HepG2 (cell line): ENCODE measurements around the gene LCN1. TPM values are rescaled to one million over a fixed set of nuclear protein-coding genes. Genes with fewer than 3 reads are reported as not detected.

Experiments used
- ATAC-seq: fragments of 200-7000 bp; cut with Tn5 transposase; 3 replicates; pipeline ENCODE4 v1.9.1; 2020; ENCODE audit warnings: mild to moderate bottlenecking, moderate library complexity
- BruUV-seq: library from RNA; stranded (reverse); fragments of 400-500 nt; replicated peaks from 2 replicates; lab custom pipeline; 2021; lab: Mats Ljungman, UMichigan
- CTCF ChIA-PET: fragments of 300-600 bp; formaldehyde crosslinking; extraction: SDS; loops from one replicate; lab custom pipeline; 2021; ENCODE audit warnings: low total read pairs, inconsistent platforms, low intra/inter-chr PET ratio; lab: Yijun Ruan, JAX
- POLR2A ChIA-PET: fragments of 350-600 bp; sonication (Branson Sonifier 250); formaldehyde crosslinking; loops from one replicate; lab custom pipeline; 2020; ENCODE audit warnings: antibody characterized with exemption, inconsistent platforms; lab: Yijun Ruan, JAX
- DNase-seq: peaks from one replicate; pipeline ENCODE4 v3.0.0-alpha.2; 2015; ENCODE audit warnings: low spot score
- FAIRE-seq: peaks from 3 replicates; lab custom pipeline; 2011; peaks lifted over from hg19 to GRCh38; lab: Jason Lieb, UNC
- H2AFZ ChIP-seq: one replicate; pipeline ENCODE4 v1.6.1; 2011; ENCODE audit warnings: low read length, inconsistent platforms
- H3K27ac ChIP-seq: fragments of 300-600 bp; 3 replicates; pipeline ENCODE4 v1.8.0; 2011; ENCODE audit warnings: mixed run types, mild to moderate bottlenecking, mixed read lengths, low read length, inconsistent platforms; ENCODE audit not compliant: insufficient read depth; ENCODE audit errors: extremely low read length
- H3K27me3 ChIP-seq, 2 experiments: fragments of 200-600 bp in 1 of 2; 2 replicates in 1 of 2; 3 replicates in 1 of 2; pipeline versions ENCODE4 v1.6.0 to v1.8.0; 2011; ENCODE audit warnings: low read length in 2 of 2, mild to moderate bottlenecking in 2 of 2, moderate library complexity in 2 of 2, inconsistent platforms in 1 of 2; ENCODE audit not compliant: insufficient read depth in 2 of 2, control insufficient read depth in 1 of 2
- H3K36me3 ChIP-seq, 2 experiments: fragments of 200-600 bp in 1 of 2; replicated peaks in 1 of 2; 2 replicates in 1 of 2; 3 replicates in 1 of 2; pipeline versions ENCODE4 v1.5.1 to v1.8.0; 2011; ENCODE audit warnings: low read length in 2 of 2, inconsistent platforms in 1 of 2; ENCODE audit not compliant: insufficient read depth in 2 of 2, control insufficient read depth in 1 of 2
- H3K4me1 ChIP-seq: 2 replicates; pipeline ENCODE4 v1.5.1; 2012; ENCODE audit warnings: low read length, inconsistent platforms; ENCODE audit not compliant: insufficient read depth
- H3K4me2 ChIP-seq: 2 replicates; pipeline ENCODE4 v1.6.0; 2011; ENCODE audit warnings: low read depth, low read length, inconsistent platforms
- H3K4me3 ChIP-seq, 3 experiments: fragments of 200-600 bp in 1 of 3; sonication (generic), shearing (Covaris generic) in 1 of 3; replicated peaks in 1 of 3; 2 replicates each; pipeline ENCODE4 v1.5.1; 2011 to 2016; ENCODE audit warnings: low read length in 3 of 3, inconsistent platforms in 2 of 3, low read depth in 2 of 3, mild to moderate bottlenecking in 2 of 3, control low read depth in 1 of 3, mixed read lengths in 1 of 3; ENCODE audit not compliant: insufficient read depth in 1 of 3
- H3K79me2 ChIP-seq: one replicate; pipeline ENCODE4 v1.6.1; 2011; ENCODE audit warnings: low read length, inconsistent platforms; ENCODE audit not compliant: insufficient read depth
- H3K9ac ChIP-seq: 2 replicates; pipeline ENCODE4 v1.6.0; 2011; ENCODE audit warnings: mild to moderate bottlenecking, low read depth, low read length, inconsistent platforms; ENCODE audit not compliant: insufficient read depth
- H3K9me3 ChIP-seq: 2 replicates; pipeline ENCODE4 v1.5.1; 2012; ENCODE audit warnings: mild to moderate bottlenecking, low read length
- H4K20me1 ChIP-seq: 2 replicates; pipeline ENCODE4 v1.6.0; 2011; ENCODE audit warnings: inconsistent platforms, mild to moderate bottlenecking, low read length, moderate library complexity; ENCODE audit not compliant: insufficient read depth
- AGO2 ChIP-seq: fragments of 200-400 bp; formaldehyde crosslinking; optimal IDR thresholded peaks from 2 replicates; pipeline ENCODE3; 2017; ENCODE audit warnings: mild to moderate bottlenecking, low read depth, low read length, moderate library complexity
- ARNT ChIP-seq: fragments of 450-650 bp; IDR thresholded peaks from 2 replicates; pipeline ENCODE4 v1.6.1; 2017
- EED ChIP-seq: sonication (generic); formaldehyde crosslinking; IDR thresholded peaks from 2 replicates; pipeline ENCODE4 v1.5.0; 2020; ENCODE audit warnings: mild to moderate bottlenecking, missing genetic modification reagents
- HNRNPL ChIP-seq: fragments of 200-400 bp; formaldehyde crosslinking; IDR thresholded peaks from 2 replicates; pipeline ENCODE4 v1.6.1; 2017; ENCODE audit warnings: mild to moderate bottlenecking, low read depth, low read length
- JUNB ChIP-seq: sonication (generic); formaldehyde crosslinking; IDR thresholded peaks from 2 replicates; pipeline ENCODE4 v1.8.0; 2022; ENCODE audit warnings: missing genetic modification reagents, mild to moderate bottlenecking, borderline replicate concordance
- MED1 ChIP-seq: sonication (generic); formaldehyde crosslinking; IDR thresholded peaks from 2 replicates; pipeline ENCODE4 v1.4.0; 2020; ENCODE audit warnings: missing genetic modification reagents
- RBFOX2 ChIP-seq: fragments of 200-400 bp; formaldehyde crosslinking; IDR thresholded peaks from 2 replicates; pipeline ENCODE4 v1.6.1; 2017; ENCODE audit warnings: low read depth, mild to moderate bottlenecking, low read length
- SP2 ChIP-seq: sonication (generic); formaldehyde crosslinking; IDR thresholded peaks from 2 replicates; pipeline ENCODE4 v1.5.1; 2020; ENCODE audit warnings: mild to moderate bottlenecking, missing genetic modification reagents
- SYNCRIP ChIP-seq: fragments of 200-400 bp; formaldehyde crosslinking; IDR thresholded peaks from 2 replicates; pipeline ENCODE4 v1.6.1; 2018; ENCODE audit warnings: mild to moderate bottlenecking, low read depth, low read length; ENCODE audit not compliant: insufficient read depth
- ZNF230 ChIP-seq: sonication (generic); formaldehyde crosslinking; IDR thresholded peaks from 2 replicates; pipeline ENCODE4 v1.4.0; 2020; ENCODE audit warnings: mild to moderate bottlenecking, missing genetic modification reagents
- ZNF33A ChIP-seq: sonication (generic); formaldehyde crosslinking; IDR thresholded peaks from 2 replicates; pipeline ENCODE4 v1.5.1; 2020; ENCODE audit warnings: missing genetic modification reagents, mild to moderate bottlenecking, moderate library complexity, borderline replicate concordance
- WGBS: methylation state at CpG from one replicate; pipeline ENCODE4 v1.1.6; 2017; ENCODE audit warnings: low lambda C conversion rate; 5-methylcytosine and 5-hydroxymethylcytosine counted together
- in situ Hi-C: cut with HindIII; loops from 2 replicates; pipeline ENCODE4 v1.10.0; 2017; ENCODE audit warnings: low pct_unique_long_range_greater_than_20kb; ENCODE audit not compliant: extremely low pct_ligation_motif_present
- intact Hi-C: fragments of 100-400 bp; cut with micrococcal nuclease; formaldehyde crosslinking; loops from one replicate; pipeline ENCODE4 v1.10.0; 2022; ENCODE audit not compliant: unreplicated experiment
- polyA plus RNA-seq, 8 experiments: library from polyadenylated mRNA; depleted of rRNA in 3 of 8; stranded (reverse) in 7 of 8; unstranded in 1 of 8; fragments of >200 nt; fragmentation: Illumina TruSeq in 4 of 8; extraction: Trizol in 4 of 8; gene quantifications; 2 replicates each; pipeline versions ENCODE4 v1.2.1 to v1.2.3, GENCODE V29; 2011 to 2016; ENCODE audit warnings: low read depth in 4 of 8, missing spikeins in 1 of 8, mixed read lengths in 1 of 8; ENCODE audit not compliant: insufficient read depth in 1 of 8
- total RNA-seq, 5 experiments: library from RNA; depleted of rRNA; stranded (reverse); fragments of >200 nt; fragmentation: Illumina TruSeq; extraction: Trizol; gene quantifications; 2 replicates each; pipeline ENCODE4 v1.2.3, GENCODE V29; 2016; ENCODE audit warnings: low read depth in 1 of 5
- TF ChIP-seq, protein P1 (sequence below): sonication (generic); formaldehyde crosslinking; IDR thresholded peaks from 2 replicates; pipeline ENCODE4 v1.4.0; 2020; ENCODE audit warnings: missing genetic modification reagents, borderline replicate concordance
- TF ChIP-seq, protein P2 (sequence below): sonication (generic); formaldehyde crosslinking; IDR thresholded peaks from 2 replicates; pipeline ENCODE4 v1.8.1; 2023; ENCODE audit warnings: missing genetic modification reagents, mild to moderate bottlenecking, borderline replicate concordance

Gene LCN1
- total and polyA plus RNA-seq, 2 of the 13 experiments (the other 11 are each of a cell fraction or from before 2014, with no cell fraction given): not detected

DNA sequence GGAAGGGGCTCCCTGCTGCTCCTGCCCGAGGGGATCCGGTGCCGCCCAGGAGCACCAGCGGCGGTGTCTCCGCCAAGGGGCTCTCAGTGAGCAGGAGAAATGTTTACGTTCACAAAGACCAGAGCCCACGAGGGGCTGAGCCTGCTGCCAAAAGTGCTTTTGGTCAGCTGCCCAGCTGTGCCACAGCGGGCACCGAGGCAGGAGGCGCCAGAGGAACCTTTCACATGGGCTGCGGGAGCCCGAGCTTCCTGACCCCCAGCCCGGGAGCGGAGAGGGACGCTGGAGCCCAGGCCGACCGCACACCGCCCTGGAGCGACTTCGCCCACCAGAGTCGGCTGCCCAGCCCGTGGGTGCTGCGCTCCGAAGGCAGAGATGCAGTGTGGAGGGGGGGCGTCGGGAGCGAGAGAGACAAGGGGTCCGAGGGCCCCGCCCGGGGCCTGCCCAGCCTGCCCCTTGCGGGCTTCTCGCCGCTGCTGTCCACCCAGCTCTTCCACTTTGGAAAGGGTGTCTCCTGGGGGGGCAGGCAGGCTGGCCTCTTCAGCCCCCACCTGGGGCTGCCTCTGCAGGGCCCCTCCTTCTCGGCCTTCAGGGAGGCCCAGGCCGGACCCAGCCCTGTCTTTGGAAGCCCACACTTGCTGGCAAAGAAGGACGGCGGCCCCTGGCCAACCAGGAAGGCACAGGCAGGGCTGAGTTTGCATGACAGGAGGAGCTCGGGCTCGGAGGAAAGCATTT lies 33.8 kb upstream of the LCN1 start:
- DNase-seq (no peak), FAIRE-seq (no peak), ATAC-seq (no peak)
- H3K27ac ChIP-seq: no peak overlapping the region
- ChIA-PET CTCF (no interaction called here), POLR2A (no interaction called here)
- WGBS: 98% methylated on average over 13 of the region's 40 CpGs
- H3K36me3 ChIP-seq: peaks cover 15 to 33% of the 10 kb centered on the region in 2 experiments; a peak in 4 of 5 replicates
- H3K79me2 ChIP-seq: no peaks in the 10 kb centered on the region
- no peaks in the 10 kb centered on the region for H3K27me3 ChIP-seq
- no peak overlapping the region for H3K4me2 ChIP-seq
- H2AFZ ChIP-seq: no peak overlapping the region
- no peaks in the 10 kb centered on the region for H4K20me1 ChIP-seq
- in situ Hi-C loops (no loop called here), intact Hi-C loops (no loop called here)
- H3K4me1 ChIP-seq: peaks cover 38% of the 10 kb centered on the region
- H3K9me3 ChIP-seq: no peaks in the 10 kb centered on the region
- TF ChIP-seq SP2 (CRISPR knock-in tag): no peak
- no peak for TF ChIP-seq MED1
- TF ChIP-seq SYNCRIP: no peak
- no peak for TF ChIP-seq EED (CRISPR knock-in tag)
- TF ChIP-seq HNRNPL: 0 out of 2 replicates have a peak, but pooled peaks have one; percentile 38
- TF ChIP-seq, protein P1, sequence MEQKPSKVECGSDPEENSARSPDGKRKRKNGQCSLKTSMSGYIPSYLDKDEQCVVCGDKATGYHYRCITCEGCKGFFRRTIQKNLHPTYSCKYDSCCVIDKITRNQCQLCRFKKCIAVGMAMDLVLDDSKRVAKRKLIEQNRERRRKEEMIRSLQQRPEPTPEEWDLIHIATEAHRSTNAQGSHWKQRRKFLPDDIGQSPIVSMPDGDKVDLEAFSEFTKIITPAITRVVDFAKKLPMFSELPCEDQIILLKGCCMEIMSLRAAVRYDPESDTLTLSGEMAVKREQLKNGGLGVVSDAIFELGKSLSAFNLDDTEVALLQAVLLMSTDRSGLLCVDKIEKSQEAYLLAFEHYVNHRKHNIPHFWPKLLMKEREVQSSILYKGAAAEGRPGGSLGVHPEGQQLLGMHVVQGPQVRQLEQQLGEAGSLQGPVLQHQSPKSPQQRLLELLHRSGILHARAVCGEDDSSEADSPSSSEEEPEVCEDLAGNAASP: no peak
- TF ChIP-seq ARNT: no peak
- peak; percentile 36 for TF ChIP-seq AGO2
- no peak for TF ChIP-seq JUNB (CRISPR knock-in tag)
- TF ChIP-seq, protein P2, sequence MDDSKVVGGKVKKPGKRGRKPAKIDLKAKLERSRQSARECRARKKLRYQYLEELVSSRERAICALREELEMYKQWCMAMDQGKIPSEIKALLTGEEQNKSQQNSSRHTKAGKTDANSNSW (CRISPR knock-in tag): no peak
- TF ChIP-seq ZNF230 (CRISPR knock-in tag): no peak
- TF ChIP-seq RBFOX2: peak; percentile 57; the same call in 1 of the 2 replicates
- TF ChIP-seq ZNF33A (CRISPR knock-in tag): no peak
- BruUV-seq: no TSS peak
- no peak overlapping the region for H3K9ac ChIP-seq
- no peak overlapping the region for H3K4me3 ChIP-seq
